SK-N-DZ (cell line): ENCODE measurements around the gene CCDC197. TPM values are rescaled to one million over a fixed set of nuclear protein-coding genes. Genes with fewer than 3 reads are reported as not detected.
A peak's percentile ranks its signal among the peaks of the same experiment; 100 is the strongest.

ENCODE experiments used
- DNase-seq: peaks from one replicate; pipeline ENCODE4 v3.0.0-alpha.2; 2015; ENCODE audit warnings: low spot score
- polyA plus RNA-seq, 2 experiments: library from polyadenylated mRNA; depleted of rRNA; stranded (reverse); fragments of >200 nt; gene quantifications; 2 replicates each; pipeline ENCODE4 v1.2.3, GENCODE V29; 2014

CCDC197 gene
- not detected in 2 replicates for polyA plus RNA-seq (2014; cell fraction: cytosol; rRNA removed)
- not detected in 2 replicates for polyA plus RNA-seq (2014; cell fraction: nucleus; rRNA removed)

DNA sequence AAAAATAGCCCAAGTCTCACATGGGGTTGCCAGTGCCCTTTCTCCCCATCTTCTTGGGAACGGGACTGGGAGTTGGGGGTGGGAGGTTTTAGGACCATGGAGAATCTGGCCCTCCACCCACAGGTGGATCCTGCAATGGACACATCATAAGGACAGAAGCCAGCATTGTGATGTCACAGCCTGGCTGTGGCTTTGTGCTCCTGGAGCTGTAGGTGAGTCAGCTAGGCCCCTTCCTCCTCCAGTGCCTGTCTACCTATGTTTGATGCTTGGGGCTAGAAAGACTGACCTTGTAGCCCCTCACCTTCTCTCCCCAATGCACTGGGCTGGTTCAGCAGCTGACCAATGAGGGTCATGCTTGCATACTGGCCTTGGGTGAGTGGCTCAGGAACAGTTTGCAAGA is at the start of gene CCDC197:
Gene CCDC197 (plus strand): TSS at position 220 of the 400 bp plus-strand sequence. CDS start 831 bp downstream, outside the sequence.
- no peak for DNase-seq

DNA sequence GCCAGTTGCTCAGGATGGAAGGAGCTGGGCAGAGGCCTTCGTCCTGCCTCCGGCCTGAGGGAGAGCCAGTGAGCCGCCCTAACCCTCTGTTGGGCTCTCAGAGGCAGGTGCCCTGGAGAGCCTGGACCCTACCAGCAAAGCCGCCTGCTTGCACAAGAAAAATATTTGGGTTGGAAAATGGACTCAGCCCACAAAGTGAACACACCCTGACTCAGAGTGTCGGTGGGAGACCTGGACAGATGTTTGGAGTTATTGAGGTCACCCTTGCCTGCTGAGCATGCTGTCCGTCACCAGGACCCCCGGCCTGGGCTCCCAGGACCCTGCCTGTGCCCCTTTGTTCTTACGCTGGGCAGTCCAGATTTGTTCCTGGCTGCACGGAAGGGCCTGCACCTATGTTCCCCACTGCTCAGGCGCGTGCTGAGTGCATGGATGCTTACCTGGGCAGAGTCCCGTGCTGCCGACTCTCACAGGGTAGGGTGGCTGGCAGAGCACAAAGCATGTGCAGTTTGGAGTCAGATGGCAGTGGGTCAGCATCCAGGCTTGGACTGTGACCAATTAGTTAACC is 47.5 kb upstream of the CCDC197 start:
- no peak for DNase-seq

DNA sequence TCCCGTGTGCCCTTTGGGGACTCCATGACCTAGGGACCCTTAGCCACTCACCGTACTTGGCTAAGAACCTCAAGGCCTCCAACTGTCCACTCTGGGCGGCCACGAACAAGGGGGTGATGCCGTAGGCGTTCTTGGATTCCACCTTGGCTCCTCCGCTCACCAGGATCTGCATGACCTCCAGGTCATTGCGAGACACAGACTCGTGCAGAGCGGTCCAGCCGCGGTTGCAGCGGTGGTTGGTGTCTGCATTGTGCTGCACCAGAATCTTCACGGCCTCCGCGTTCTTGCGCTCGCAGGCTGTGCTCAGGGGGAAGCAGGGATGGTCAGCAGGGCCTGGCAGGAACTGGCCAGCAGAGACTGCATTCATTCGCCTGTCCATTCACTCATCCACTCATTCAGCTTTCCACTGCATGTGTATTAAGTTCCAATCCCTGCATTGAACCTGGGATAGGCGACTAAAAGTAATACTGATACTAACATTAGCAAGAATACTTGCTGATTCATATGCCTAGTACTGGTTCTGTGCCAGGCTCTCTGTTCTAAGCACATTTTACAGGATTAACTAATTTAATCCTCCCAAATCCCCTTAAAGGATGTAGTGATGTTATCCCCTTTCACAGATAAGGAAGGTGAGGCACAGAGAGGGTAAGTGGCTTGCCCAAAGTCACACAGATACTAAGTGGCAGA is 46.0 kb upstream of the CCDC197 start:
- DNase-seq = no peak

DNA sequence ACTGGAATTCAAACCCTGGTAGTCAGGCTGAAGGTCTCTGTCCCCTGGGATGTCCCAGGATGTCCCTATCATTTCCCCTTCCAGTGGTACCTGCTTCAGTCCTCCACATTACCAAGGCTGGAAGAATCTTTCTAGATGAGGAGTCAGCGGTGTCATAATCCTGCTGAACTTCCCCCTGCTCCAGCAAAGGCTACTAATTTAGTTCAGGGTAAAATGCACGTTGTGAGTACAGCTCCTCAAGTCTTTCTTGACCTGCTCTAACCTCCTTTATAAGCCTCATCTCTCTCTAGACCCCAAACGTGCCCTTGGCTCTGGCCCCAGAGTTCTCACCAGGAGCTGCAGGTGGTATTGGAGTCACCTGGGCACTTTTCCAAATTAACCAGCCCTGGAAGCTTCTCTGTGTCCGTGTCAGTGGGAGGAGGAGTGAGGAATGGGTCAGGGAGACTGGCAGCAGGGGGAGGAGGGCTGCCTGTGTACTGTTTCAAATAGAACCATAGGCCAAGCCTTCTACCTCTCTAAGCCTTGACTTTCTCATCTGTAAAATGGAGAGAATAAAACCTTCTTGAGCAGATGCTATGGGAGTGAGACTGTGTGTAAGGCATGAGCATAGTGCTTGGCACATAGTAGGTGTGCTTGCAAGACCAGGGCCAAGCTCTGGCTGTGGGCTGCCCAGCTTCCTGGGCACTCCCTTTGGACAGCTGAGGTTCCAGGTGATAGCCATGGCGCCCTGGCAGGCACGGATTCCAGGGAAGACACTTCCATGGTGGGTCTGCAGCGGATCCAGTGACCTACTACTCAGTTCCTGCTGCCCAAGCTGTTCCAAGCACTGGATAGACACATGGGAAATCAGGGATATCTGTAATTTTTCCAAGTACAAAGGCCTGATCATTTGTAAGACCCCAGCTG is 45.2 kb upstream of the CCDC197 start:
- DNase-seq = no peak

DNA sequence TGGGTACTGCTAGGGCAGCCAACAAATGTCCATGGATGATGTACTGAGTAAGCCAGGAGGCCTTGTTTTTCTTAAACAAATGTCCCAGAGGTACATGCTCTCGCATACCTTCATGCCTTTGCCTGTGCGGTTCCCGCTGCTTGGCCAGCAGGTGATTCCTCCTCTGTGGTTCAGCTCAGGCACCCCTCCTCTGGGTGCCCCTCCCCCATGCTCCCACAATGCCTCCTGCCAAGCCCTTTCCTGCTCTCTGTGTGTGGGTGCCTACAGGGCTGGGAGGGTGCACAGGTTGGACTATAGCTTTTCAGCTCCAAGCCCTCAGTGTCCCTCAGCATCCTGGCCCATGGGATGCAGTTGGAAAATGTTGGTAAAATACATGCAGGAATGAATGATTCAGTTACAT is 44.3 kb upstream of the CCDC197 start:
- DNase-seq = no peak

DNA sequence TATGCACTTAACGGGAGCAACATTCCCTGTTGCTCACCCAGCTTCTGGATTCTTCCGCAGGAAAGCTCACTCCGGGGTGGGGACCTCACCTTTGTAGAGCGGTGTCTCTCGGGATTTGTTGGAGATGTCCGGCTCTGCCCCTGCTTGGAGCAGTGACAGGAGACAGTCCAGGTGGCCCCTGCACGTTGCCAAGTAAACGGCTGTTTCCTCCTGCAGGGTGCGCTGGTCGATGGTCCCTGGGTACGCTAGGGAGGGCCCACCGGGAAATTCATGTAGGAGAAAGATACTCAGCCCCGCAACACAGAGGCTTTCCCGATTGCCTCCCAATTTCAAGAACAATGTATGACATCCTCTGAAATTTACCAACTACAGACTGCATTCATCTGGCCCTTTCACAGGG is 43.8 kb upstream of the CCDC197 start:
- DNase-seq = peak; percentile 12

DNA sequence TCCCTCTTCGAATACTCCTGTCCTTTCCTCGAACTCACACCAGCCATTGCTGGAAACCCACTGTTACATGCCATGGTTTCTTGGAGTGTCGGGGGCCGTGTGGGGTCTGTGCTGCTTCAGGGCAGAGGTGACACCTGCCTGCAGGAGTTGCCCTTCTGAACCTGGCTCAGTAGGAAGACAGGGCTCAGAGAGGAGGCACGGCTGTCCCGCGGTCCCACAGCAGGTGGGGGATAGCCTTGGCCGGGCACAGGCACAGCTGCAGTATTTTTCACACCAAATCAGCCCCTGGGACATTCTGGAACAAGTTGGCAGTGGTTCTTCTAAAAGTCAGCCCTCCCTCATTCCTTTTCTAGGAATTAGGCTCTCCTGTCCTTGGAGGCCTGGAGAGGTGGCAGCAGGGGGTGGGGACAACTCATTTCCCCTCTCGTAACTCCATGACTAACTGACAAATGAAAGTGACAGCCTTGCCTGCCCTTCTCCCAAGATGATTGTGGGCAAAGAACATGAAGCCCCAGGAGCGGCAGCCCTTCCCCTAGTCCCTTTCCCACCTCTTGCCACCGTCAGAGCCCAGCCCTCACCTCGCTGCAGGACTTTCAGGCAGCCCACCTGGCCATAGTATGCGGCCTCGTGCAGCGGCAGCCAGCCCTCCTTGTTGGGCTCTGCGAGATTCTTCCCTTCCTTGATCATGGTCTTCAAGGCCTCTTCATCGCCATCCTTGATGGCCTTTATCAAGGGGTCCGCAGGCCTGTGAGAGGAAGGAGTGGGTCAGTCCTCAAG is 43.2 kb upstream of the CCDC197 start:
- DNase-seq = no peak

DNA sequence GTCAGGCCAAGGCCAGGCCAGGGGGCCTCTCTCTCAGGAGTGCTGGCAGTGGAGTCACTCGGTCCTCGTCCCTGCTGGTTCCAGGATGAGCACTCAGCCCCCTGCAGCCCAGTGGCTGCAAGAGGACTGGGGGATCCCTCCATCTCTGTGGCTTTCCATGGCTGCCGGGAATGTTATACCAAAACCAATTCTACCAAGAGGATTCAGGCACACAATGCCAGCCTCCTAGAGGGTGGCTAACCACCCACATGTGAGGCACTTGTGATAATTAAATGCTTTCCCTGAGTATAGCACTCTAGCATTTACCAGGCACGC is 42.6 kb upstream of the CCDC197 start:
- DNase-seq = no peak

DNA sequence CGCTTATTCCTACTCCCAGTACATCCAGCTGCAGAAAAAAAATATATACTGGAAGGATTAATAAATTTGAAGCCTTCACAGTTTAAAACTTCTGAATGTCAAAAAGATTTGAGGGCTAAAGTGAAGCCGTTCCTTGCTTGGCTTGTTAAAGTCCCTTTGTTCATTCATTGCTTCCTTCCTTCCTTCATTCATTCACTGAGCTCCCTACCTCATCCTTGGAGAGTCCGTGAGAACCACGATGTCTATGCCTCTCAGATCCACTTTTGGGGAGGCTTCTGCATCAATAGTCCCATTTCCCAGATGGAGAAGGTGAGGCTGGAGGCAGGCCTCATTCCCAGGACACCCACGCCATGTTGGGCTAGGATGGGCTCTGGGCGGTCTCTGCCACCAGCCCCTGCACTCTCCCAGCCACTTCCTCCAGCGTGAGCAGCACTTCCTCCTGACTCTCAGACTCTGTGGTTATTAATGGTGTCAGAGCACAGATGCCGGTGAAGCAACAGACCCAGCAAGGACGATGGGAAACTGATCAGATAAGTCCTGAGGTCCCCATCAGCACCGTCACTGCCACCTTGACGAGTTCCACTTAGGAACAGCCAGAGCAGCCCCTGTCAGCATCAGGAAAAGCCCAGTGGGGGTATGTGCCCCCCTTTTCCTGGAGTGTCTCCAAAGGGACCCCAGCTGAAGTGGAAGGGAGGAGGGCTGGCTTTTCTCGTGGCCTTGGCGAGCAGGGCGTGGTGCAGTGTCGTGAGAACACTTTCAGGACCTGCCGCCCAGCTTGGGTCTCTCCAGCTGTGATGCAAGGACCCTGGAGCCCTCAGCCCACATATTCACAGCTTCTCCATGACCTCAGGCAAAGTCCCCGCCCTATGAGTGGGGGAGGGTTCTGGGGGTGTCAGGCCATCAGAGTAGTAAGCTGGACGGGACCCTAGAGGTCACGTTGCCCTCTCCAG is 41.9 kb upstream of the CCDC197 start:
- no peak for DNase-seq

DNA sequence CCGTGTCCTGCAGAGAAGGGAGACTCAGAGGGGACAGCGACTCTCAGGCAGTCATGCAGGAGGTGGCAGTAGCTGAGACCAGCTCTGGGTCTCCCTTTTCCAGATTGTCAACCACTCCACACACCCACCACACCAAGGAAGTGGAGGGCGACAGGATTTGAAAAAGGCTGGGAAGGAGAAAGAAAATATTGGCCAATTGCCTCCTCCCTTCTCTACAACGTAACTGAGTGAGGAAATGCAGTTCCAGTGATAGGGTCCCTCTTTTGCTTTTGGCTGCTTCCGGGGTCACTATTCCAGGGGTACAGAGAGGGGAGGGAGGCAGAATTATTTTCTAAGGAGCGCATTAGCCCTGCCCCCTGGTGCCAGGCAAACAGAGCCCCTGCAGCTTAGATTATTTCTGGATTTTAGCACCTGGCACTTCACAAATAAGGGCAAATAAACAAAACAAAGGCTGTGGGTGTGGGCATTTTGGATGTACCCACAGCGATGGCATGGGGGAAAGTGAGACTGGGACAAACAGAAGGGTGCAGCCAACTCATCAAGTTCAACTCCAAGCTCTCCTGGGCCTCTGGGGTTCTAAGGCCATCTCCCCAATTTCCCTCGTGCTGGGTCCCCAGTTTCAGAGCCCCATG is 41.1 kb upstream of the CCDC197 start:
- DNase-seq = no peak

DNA sequence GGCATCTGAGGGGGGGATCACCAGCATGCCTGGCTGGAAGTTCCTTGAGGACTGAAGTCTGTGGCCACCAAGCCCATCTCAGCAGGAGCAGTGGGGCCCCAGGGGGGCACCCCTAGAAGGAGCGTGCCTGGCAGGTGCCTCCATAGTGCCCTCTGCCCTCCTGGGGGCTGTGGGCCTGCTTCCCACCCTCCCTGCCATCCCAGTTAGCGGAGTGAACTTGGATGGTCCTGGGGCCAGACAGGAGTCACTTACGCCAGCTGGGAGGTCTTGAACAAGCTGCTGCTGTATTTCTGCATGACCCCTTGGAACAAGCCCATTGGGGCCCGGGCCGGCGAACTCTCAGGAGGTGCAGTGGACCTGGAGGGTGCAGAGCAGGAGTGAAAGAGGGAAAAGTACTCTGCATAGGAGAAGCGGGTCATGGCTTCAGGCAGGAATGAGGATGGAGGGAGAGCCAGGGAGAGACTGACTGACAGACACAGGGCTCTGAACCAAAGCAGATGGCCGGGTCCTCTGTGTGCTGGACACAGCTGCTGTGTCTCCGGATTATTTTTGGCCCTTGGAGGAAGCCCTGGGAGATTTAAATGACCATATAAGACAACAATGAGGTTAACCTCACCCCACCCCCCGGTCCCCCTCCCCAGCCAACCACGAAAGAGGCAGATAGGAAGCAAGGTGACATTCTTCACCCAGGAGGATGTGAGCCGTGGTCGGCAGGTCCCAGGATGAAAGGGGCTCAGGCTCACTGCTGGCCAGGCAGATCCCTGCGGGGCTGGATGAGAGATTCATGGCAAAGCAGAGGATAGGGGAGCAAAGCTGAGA is 40.4 kb upstream of the CCDC197 start:
- DNase-seq = no peak

DNA sequence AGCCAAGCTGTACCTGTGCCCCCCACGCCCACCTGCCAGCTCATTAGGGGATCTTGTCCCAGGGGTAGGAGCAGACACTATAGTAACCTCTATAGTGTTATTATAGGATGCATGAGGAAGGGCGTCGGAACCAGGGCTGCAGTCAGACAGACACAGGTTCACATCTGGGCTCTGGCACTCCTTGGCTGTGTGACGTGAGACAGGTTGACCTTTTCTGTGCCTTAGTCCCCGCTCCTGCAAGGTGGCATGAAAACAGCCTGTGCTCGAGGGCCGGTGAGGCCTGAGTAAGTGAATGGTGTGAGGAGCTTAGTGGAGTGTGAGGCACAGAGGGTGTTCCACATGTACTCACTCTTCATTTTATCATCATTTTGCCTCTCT is 39.8 kb upstream of the CCDC197 start:
- DNase-seq = no peak

DNA sequence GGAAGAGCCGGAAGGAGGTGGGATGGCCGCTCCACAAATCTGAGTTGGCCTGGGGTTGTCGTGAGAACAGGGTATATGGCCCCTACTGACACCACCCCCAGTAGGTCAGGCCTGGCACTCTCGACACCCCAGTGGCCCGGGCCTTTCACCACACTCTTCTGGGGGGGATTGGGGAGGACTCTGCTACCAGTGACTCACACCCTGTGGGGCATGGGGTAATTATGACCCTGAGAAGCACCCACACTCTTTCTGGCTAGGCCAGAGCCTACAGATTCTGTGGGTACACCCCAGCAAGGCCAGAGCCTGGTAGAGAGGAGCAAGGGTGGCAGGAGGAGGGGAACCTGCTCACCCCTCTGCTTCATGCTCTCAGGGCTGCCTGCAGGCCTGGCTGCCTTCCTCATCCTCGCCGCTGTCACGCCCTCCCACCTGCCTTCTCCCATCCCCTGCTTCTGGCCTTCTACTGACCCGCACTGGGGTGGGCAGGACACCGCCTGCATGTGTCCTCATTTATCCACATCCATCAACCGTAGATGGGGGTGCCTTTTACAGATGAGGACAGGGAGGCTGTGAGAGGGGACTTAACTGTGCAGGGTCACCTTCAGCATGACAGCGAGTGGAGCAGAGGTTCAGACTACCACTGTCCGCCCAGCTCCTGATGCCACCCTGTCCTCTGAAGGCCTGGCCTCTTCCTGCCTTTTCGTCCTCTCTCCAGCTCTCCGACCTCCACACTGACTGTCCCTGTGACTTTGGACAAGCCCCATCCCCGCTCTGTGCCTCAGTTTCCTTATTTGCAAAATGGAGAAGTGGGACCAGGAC is 39.1 kb upstream of the CCDC197 start:
- no peak for DNase-seq

DNA sequence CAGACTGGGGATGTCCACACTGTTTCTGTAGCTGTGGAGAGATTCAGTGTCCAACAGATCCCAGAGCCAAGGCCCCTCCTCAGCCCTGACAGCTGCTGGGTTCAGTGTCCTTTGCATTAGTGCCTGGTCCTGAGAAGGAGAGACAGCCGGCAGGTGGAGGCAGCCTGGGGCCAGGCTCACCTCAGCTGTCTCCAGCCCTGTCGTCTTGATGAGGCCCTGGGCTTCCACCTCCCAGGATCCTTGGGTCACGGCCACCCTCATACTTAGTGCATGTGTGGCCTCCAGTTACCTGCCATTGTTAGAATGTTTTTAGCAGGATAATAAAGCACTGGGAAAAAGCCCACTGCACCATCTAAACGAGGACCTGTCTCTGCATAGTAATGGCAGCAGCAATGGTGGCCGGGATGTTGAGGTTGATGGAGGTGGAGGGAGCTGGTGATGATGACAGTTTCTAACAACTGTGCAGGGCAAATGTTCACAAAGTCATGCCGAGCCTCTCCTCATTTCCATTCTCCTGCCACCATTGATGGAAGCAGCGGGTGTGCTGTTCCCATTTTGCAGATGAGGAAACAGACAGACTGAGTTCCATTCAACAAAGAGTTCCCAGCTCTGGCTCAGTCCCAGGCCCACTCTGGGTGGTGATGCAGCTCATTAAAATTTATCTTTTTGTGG is 38.4 kb upstream of the CCDC197 start:
- no peak for DNase-seq

DNA sequence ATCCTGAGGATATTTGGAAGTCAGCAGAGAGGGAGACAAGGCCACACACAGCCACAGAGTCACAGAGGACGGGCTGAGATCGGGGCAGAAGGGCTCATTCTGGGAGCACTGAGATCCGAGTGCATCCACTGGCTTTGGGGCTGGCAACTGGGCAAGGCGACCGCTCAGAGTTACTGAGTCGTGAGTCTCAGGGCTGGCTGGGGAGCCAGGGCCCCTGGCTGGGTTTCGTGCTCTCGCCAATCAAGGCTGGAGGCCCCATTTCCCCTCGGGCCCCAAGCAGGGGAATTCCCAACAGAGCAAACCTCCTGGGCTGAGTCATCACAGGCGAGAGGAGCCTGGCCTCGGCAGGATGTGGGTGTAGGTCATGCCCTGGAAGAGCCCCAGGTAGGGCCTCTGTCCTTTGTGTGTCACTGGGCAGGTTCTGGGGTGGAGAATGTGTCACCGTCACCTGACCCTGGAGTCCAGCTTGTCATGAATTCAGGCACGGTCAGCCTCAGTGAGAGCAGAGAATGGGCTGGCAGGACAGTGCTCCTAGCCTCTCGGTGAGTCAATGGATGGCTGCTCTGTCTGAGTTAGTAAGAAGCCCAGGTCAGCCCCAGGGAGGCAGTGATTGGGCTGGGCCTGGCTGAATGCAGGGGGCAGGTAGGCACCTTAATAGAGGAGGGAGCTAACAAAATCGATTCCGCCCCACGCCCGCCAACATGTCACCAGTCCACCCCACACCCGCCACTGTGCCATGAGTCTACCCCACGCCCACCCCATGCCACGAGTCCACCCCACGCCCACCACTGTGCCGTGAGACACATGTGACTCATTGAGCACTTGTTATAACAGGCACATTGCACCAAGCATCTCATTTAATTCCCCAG is 37.6 kb upstream of the CCDC197 start:
- no peak for DNase-seq

DNA sequence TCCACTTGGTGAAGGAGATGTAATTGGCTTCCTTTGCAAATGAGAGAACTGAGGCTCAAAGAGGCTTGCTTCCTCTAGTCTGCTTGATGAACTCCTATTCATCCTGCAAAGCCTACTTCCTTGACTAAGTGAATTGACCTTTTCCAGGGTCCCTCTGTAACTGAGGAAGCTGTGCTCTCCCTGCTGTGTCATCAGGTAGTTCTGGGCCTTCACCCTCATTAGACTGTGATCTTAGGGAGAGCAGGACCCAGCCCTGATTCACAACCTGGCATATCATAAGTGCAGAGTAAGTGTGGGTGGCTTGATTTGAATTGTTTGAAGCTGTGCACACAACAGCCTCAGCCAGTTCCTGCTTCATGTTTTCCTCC is 37.0 kb upstream of the CCDC197 start:
- no peak for DNase-seq
